ENCODE data around the gene NOL6. TPM values are rescaled to one million over a fixed set of nuclear protein-coding genes. Genes with fewer than 3 reads are reported as not detected.
A peak's percentile ranks its signal among the peaks of the same experiment; 100 is the strongest.

Gene NOL6
- total and polyA plus RNA-seq, 2 of the 13 experiments (the other 11 are each of a cell fraction or from before 2014, with no cell fraction given) = 17.0 to 30.2 TPM

DNA sequence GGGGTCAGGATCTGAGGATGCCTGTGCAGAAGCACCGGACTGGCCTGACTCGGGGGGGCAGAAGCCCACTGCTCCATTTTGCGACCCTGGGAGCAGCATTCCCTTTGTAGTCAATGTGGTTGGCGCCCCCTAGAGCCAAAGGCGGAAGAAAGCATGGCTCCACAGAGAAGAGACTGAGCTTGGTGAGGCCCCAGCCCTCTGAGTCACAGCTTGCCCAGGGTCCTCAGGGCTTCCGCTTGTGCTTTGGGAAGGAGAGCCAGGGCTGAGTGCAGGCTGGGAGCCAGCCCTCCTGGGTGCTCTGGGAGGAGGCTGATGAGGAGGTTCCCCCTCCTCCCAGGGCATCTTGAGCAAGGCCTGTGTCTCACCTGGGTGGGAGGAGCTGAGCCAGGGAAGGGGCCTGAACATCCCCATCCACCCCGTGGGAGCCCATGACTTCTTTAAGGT is 20.9 kb downstream of the NOL6 start (continued):
- TF ChIP-seq ARID5B (CRISPR knock-in tag; IDR thresholded peaks at IDR 0.05) = peak; percentile 50
- no peak for TF ChIP-seq TFDP1 (CRISPR knock-in tag; IDR thresholded peaks at IDR 0.05; ENCODE audit: borderline replicate concordance)
- TF ChIP-seq BCLAF1 (IDR thresholded peaks at IDR 0.05) = no peak
- no peak for TF ChIP-seq PPARG (CRISPR knock-in tag; conservative IDR thresholded peaks at IDR 0.05)
- TF ChIP-seq EP300 (IDR thresholded peaks at IDR 0.05; ENCODE audit: low read depth in 2 of 2, low read length in 2 of 2) = no peak
- no peak for TF ChIP-seq EP300 (CRISPR knock-in tag; IDR thresholded peaks at IDR 0.05; ENCODE audit: borderline replicate concordance)
- TF ChIP-seq ZNF747 (CRISPR knock-in tag; IDR thresholded peaks at IDR 0.05; ENCODE audit: borderline replicate concordance) = no peak
- TF ChIP-seq BORCS8-MEF2B (CRISPR knock-in tag; IDR thresholded peaks at IDR 0.05) = no peak
- TF ChIP-seq ZNF563 (CRISPR knock-in tag; IDR thresholded peaks at IDR 0.05) = no peak
- no peak for TF ChIP-seq HIVEP1 (CRISPR knock-in tag; IDR thresholded peaks at IDR 0.05)
- TF ChIP-seq HDAC6 (IDR thresholded peaks at IDR 0.05; ENCODE audit: low read depth, low read length) = no peak
- no peak for TF ChIP-seq NONO (IDR thresholded peaks at IDR 0.05)
- no peak for TF ChIP-seq NONO (CRISPR knock-in tag; conservative IDR thresholded peaks at IDR 0.05)
- TF ChIP-seq, protein P1, sequence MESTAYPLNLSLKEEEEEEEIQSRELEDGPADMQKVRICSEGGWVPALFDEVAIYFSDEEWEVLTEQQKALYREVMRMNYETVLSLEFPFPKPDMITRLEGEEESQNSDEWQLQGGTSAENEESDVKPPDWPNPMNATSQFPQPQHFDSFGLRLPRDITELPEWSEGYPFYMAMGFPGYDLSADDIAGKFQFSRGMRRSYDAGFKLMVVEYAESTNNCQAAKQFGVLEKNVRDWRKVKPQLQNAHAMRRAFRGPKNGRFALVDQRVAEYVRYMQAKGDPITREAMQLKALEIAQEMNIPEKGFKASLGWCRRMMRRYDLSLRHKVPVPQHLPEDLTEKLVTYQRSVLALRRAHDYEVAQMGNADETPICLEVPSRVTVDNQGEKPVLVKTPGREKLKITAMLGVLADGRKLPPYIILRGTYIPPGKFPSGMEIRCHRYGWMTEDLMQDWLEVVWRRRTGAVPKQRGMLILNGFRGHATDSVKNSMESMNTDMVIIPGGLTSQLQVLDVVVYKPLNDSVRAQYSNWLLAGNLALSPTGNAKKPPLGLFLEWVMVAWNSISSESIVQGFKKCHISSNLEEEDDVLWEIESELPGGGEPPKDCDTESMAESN (CRISPR knock-in tag; conservative IDR thresholded peaks at IDR 0.05) = no peak
- TF ChIP-seq, protein P2, sequence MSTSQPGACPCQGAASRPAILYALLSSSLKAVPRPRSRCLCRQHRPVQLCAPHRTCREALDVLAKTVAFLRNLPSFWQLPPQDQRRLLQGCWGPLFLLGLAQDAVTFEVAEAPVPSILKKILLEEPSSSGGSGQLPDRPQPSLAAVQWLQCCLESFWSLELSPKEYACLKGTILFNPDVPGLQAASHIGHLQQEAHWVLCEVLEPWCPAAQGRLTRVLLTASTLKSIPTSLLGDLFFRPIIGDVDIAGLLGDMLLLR (CRISPR knock-in tag; IDR thresholded peaks at IDR 0.05) = no peak
- TF ChIP-seq, protein P3, sequence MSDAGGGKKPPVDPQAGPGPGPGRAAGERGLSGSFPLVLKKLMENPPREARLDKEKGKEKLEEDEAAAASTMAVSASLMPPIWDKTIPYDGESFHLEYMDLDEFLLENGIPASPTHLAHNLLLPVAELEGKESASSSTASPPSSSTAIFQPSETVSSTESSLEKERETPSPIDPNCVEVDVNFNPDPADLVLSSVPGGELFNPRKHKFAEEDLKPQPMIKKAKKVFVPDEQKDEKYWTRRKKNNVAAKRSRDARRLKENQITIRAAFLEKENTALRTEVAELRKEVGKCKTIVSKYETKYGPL (CRISPR knock-in tag; IDR thresholded peaks at IDR 0.05) = no peak
- peak; percentile 43; the same call in 1 of the 2 replicates for TF ChIP-seq SMC3 (IDR thresholded peaks at IDR 0.05; ENCODE audit: low read length)
- no peak for TF ChIP-seq ZNF639 (CRISPR knock-in tag; conservative IDR thresholded peaks at IDR 0.05)

Measured in HepG2 (cell line).